Muscle of leg (tissue), 16 donors: ENCODE measurements around the gene JCHAIN. TPM values are rescaled to one million over a fixed set of nuclear protein-coding genes. Genes with fewer than 3 reads are reported as not detected.

Source experiments
- DNase-seq: peaks from one replicate; pipeline ENCODE4 v3.0.0; 2013
- H3K27ac ChIP-seq: one replicate; pipeline ENCODE4 v1.5.1; 2013; ENCODE audit warnings: mild to moderate bottlenecking, low read length, control low read depth
- H3K27me3 ChIP-seq: one replicate; pipeline ENCODE4 v1.6.1; 2013; ENCODE audit warnings: low read length; ENCODE audit not compliant: control insufficient read depth, insufficient read depth
- H3K36me3 ChIP-seq: one replicate; pipeline ENCODE4 v1.6.1; 2013; ENCODE audit warnings: low read length; ENCODE audit not compliant: control insufficient read depth, insufficient read depth
- H3K4me1 ChIP-seq: one replicate; pipeline ENCODE4 v1.6.1; 2013; ENCODE audit warnings: low read length; ENCODE audit not compliant: control insufficient read depth, insufficient read depth
- H3K4me3 ChIP-seq: one replicate; pipeline ENCODE4 v1.5.1; 2013; ENCODE audit warnings: low read length, control low read depth
- H3K9me3 ChIP-seq: replicated peaks from 2 replicates; pipeline ENCODE4 v1.6.1; 2013; ENCODE audit warnings: low read depth, low read length; ENCODE audit not compliant: control insufficient read depth
- WGBS: methylation state at CpG from one replicate; pipeline ENCODE4 v1.1.5; 2013; ENCODE audit warnings: missing lambda C conversion rate; ENCODE audit not compliant: insufficient coverage; 5-methylcytosine and 5-hydroxymethylcytosine counted together
- long read RNA-seq, 11 donors: transcript quantifications; one replicate each; lab custom pipeline, GENCODE V29; 2026
- polyA plus RNA-seq, 8 donors: library from polyadenylated mRNA; unstranded; fragments of 120-200 nt; gene quantifications; one replicate each; pipeline versions ENCODE4 v1.2.1 to v1.2.3, GENCODE V29; 2013; ENCODE audit warnings: inconsistent platforms in 1 of 8, low replicate concordance in 1 of 8; ENCODE audit not compliant: insufficient read length in 8 of 8, insufficient read depth in 1 of 8
- total RNA-seq: library from RNA; stranded (reverse); fragments of 120-200 nt; gene quantifications from one replicate; pipeline ENCODE4 v1.2.4, GENCODE V29; 2013

The JCHAIN gene
- 2.3 TPM for total RNA-seq
- polyA plus RNA-seq, result 1 to 10 TPM in 3 of 8 donors, under 1 TPM in 5; 0.45 to 1.6 (median 0.90) TPM
- long read RNA-seq, donor 1, result 0 reads
- long read RNA-seq, donor 2, result 0 reads
- long read RNA-seq, donor 3, result 0 reads
- long read RNA-seq, donor 4, result 0 reads
- long read RNA-seq, donor 5, result 0 reads
- long read RNA-seq, donor 6, result 0 reads
- long read RNA-seq, donor 7, partial matches to known transcripts, result 0 of 1 reads
- long read RNA-seq, donor 7, other reads (novel, unspliced or antisense), result 0 of 1 reads
- long read RNA-seq, donor 8, result 0 reads
- long read RNA-seq, donor 9, result 0 reads
- long read RNA-seq, donor 10, result 0 reads
- long read RNA-seq, donor 11, partial matches to known transcripts, result 0 of 1 reads
- long read RNA-seq, donor 11, other reads (novel, unspliced or antisense), result 0 of 1 reads

- Histone ChIP-seq H3K36me3 (no peaks in the 10 kb centered on the region), H3K4me1 (no peaks in the 10 kb centered on the region), H3K9me3 (no peaks in the 10 kb centered on the region), H3K27me3 (no peaks in the 10 kb centered on the region), H3K4me3 (no peak within 1 kb of the TSS), H3K27ac (no peak within 1 kb of the TSS)
- peak; percentile 8 for DNase-seq
- no CpG with 5 or more reads among the region's 1 CpG for WGBS
Observed at GRCh38 chr4:70666369-70666768, at the start of gene JCHAIN. Gene JCHAIN (minus strand): TSS chr4:70666508. CDS start chr4:70666490, 18 bp downstream.

GRCh38 chr4:70715097-70715496 is 48.8 kb upstream of the JCHAIN start:
- Histone ChIP-seq H3K4me3 (no peak overlapping the region), H3K4me1 (no peaks in the 10 kb centered on the region), H3K36me3 (no peaks in the 10 kb centered on the region), H3K27me3 (no peaks in the 10 kb centered on the region), H3K27ac (no peak overlapping the region), H3K9me3 (no peaks in the 10 kb centered on the region)
- 91% methylated on average over 4 of the region's 6 CpGs for WGBS
- DNase-seq, result no peak

GRCh38 chr4:70714079-70714887 is 48.0 kb upstream of the JCHAIN start:
- no peaks in the 10 kb centered on the region for H3K36me3 ChIP-seq
- WGBS, result no CpG with 5 or more reads among the region's 5 CpGs

GRCh38 chr4:70713453-70714078 is 47.3 kb upstream of the JCHAIN start:
- no CpG with 5 or more reads among the region's 7 CpGs for WGBS

More at GRCh38 chr4:70714079-70714887, 48.0 kb upstream of the JCHAIN start:
- DNase-seq, result no peak
- no peaks in the 10 kb centered on the region for H3K4me1 ChIP-seq
- H3K27ac ChIP-seq, result no peak overlapping the region
- no peaks in the 10 kb centered on the region for H3K27me3 ChIP-seq
- H3K4me3 ChIP-seq, result no peak overlapping the region
- H3K9me3 ChIP-seq, result no peaks in the 10 kb centered on the region

GRCh38 chr4:70712604-70713452 is 46.5 kb upstream of the JCHAIN start:
- H3K9me3 ChIP-seq, result no peaks in the 10 kb centered on the region
- no peak overlapping the region for H3K27ac ChIP-seq
- no peaks in the 10 kb centered on the region for H3K4me1 ChIP-seq
- H3K4me3 ChIP-seq, result no peak overlapping the region
- H3K36me3 ChIP-seq, result no peaks in the 10 kb centered on the region
- DNase-seq, result no peak
- WGBS, result 94% methylated on average over 6 of the region's 7 CpGs
- no peaks in the 10 kb centered on the region for H3K27me3 ChIP-seq

More at GRCh38 chr4:70713453-70714078, 47.3 kb upstream of the JCHAIN start:
- Histone ChIP-seq H3K27me3 (no peaks in the 10 kb centered on the region), H3K4me3 (no peak overlapping the region), H3K4me1 (no peaks in the 10 kb centered on the region), H3K27ac (no peak overlapping the region), H3K9me3 (no peaks in the 10 kb centered on the region), H3K36me3 (no peaks in the 10 kb centered on the region)
- DNase-seq, result no peak

GRCh38 chr4:70712150-70712549 is 45.8 kb upstream of the JCHAIN start:
- H3K4me3 ChIP-seq, result no peak overlapping the region
- no peaks in the 10 kb centered on the region for H3K9me3 ChIP-seq
- no peaks in the 10 kb centered on the region for H3K4me1 ChIP-seq
- H3K27me3 ChIP-seq, result no peaks in the 10 kb centered on the region
- no peak overlapping the region for H3K27ac ChIP-seq
- WGBS, result no CpG with 5 or more reads among the region's 3 CpGs
- H3K36me3 ChIP-seq, result no peaks in the 10 kb centered on the region
- peak; percentile 23 for DNase-seq

- 35% methylated on average over 2 of the region's 3 CpGs for WGBS
- peaks cover under 1% of the 10 kb centered on the region for H3K4me1 ChIP-seq
Observed at GRCh38 chr4:70711599-70711998, 45.3 kb upstream of the JCHAIN start.

GRCh38 chr4:70709611-70710205 is 43.4 kb upstream of the JCHAIN start:
- Histone ChIP-seq H3K4me3 (no peak overlapping the region), H3K27ac (no peak overlapping the region), H3K27me3 (no peaks in the 10 kb centered on the region), H3K4me1 (peaks cover 6% of the 10 kb centered on the region), H3K9me3 (no peaks in the 10 kb centered on the region), H3K36me3 (no peaks in the 10 kb centered on the region)
- WGBS, result 83% methylated on average over 1 of the region's 7 CpGs
- no peak for DNase-seq

More at GRCh38 chr4:70711599-70711998, 45.3 kb upstream of the JCHAIN start:
- H3K27me3 ChIP-seq, result no peaks in the 10 kb centered on the region
- H3K36me3 ChIP-seq, result no peaks in the 10 kb centered on the region
- no peak overlapping the region for H3K4me3 ChIP-seq
- no peak for DNase-seq
- H3K27ac ChIP-seq, result no peak overlapping the region
- H3K9me3 ChIP-seq, result no peaks in the 10 kb centered on the region

GRCh38 chr4:70706516-70706915 is 40.2 kb upstream of the JCHAIN start:
- Histone ChIP-seq H3K36me3 (no peaks in the 10 kb centered on the region), H3K4me3 (peak overlapping the region; percentile 73), H3K4me1 (peaks cover 6% of the 10 kb centered on the region), H3K9me3 (no peaks in the 10 kb centered on the region), H3K27me3 (no peaks in the 10 kb centered on the region), H3K27ac (peak overlapping the region; percentile 94)
- DNase-seq, result peak; percentile 7
- no CpG with 5 or more reads among the region's 1 CpG for WGBS
